Ovary (tissue), 3 donors: ENCODE data around the gene ASB7.

Source experiments
- CTCF ChIP-seq, 3 donors: fragments of 450-650 bp in 2 of 3; fragments of 200-600 bp in 1 of 3; IDR thresholded peaks; one replicate each; pipeline versions ENCODE4 v1.5.1 to v1.8.0; 2016 to 2022; ENCODE audit warnings: antibody characterized with exemption in 3 of 3, mild to moderate bottlenecking in 1 of 3
- POLR2A ChIP-seq: fragments of 450-650 bp; IDR thresholded peaks from one replicate; pipeline ENCODE4 v1.6.1; 2017; ENCODE audit warnings: antibody characterized with exemption, mild to moderate bottlenecking, moderate library complexity
- donor health status: DM: no; HTN: no; CAD: no.

GRCh38 chr15:100642213-100642949 is 40.0 kb downstream of the ASB7 start:
- TF ChIP-seq CTCF (IDR thresholded peaks at IDR 0.05), result no peak
- no peak for TF ChIP-seq POLR2A
